C4-2B (cell line): Measurements from ENCODE around the gene HLA-DMB.

ENCODE experiments used
- ZFX ChIP-seq: fragments of 450-650 bp; IDR thresholded peaks from 2 replicates; pipeline ENCODE4 v1.6.1; 2017
- TF ChIP-seq, protein P1 (sequence below): fragments of 450-650 bp; conservative IDR thresholded peaks from 2 replicates; pipeline ENCODE4 v1.5.1; 2017; ENCODE audit warnings: mild to moderate bottlenecking

DNA sequence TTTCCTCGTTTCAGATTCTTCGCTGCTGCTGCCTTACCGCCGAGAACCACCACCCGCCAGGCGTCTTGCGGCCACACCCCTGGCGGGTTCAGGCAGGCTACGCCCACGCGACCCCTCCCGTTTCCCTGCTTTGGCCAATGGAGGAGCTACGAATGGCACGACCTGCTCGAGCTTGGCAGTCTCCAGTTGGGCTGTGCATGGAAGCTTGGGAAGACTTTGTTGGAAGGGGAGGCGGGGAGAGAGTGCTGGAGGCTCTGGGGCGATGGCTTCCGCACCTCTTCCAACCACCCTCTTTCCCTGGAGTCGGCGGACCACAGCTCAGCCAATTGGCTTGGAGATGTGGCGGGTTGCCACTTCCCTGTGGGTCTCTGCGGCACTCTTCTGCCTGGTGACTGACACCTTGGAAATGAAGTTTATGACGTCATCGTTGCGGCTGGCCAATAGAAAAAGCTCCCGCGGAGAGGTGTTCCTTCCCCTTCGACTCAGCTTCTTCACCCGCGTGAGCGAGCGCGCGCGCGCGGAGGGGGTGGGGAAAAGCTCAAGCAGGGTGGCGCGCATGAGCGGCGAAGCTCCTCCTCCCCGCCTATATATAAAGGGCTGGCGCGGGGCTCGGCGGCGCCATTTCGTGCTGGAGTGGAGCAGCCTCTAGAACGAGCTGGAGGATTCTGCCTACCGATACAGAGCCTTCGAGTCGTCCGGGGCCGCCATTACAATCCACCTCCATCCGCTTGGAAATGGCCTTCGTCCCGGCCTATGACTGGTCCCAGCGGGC is 30.9 kb upstream of the HLA-DMB start:
- TF ChIP-seq, protein P1, sequence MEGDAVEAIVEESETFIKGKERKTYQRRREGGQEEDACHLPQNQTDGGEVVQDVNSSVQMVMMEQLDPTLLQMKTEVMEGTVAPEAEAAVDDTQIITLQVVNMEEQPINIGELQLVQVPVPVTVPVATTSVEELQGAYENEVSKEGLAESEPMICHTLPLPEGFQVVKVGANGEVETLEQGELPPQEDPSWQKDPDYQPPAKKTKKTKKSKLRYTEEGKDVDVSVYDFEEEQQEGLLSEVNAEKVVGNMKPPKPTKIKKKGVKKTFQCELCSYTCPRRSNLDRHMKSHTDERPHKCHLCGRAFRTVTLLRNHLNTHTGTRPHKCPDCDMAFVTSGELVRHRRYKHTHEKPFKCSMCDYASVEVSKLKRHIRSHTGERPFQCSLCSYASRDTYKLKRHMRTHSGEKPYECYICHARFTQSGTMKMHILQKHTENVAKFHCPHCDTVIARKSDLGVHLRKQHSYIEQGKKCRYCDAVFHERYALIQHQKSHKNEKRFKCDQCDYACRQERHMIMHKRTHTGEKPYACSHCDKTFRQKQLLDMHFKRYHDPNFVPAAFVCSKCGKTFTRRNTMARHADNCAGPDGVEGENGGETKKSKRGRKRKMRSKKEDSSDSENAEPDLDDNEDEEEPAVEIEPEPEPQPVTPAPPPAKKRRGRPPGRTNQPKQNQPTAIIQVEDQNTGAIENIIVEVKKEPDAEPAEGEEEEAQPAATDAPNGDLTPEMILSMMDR, result no peak
- no peak for TF ChIP-seq ZFX
